ENCODE measurements around the gene MRPS10. TPM values are rescaled to one million over a fixed set of nuclear protein-coding genes. Genes with fewer than 3 reads are reported as not detected.
A peak's percentile ranks its signal among the peaks of the same experiment; 100 is the strongest.
"Not testable (repeated sequence)": the region's sequence is repeated elsewhere in the genome, so short reads cannot be mapped to it uniquely, and the experiment has no call there.

MRPS10 gene
- total RNA-seq, 2 experiments from 2014 or later: 28.5 to 29.9 TPM

GRCh38 chr6:42216495-42216894 is 1.2 kb downstream of the MRPS10 start:
- Mint-ChIP-seq H3K4me3 (peak overlapping the region; percentile 72), H3K27ac (peak overlapping the region; percentile 45), H3K4me1 (peaks cover 20% of the 10 kb centered on the region)
- not testable (repeated sequence) for DNase-seq; H3K9me3 Mint-ChIP-seq; ATAC-seq (ENCODE audit: low read depth); H3K36me3 Mint-ChIP-seq; H3K27me3 Mint-ChIP-seq
- POLR2A ChIA-PET: interaction anchor here (1.0 to 1.4 kb wide), 2 partner anchors 236 to 429 kb away, joined by 4 read pairs; partner anchors contain the start of gene TOMM6

DNA sequence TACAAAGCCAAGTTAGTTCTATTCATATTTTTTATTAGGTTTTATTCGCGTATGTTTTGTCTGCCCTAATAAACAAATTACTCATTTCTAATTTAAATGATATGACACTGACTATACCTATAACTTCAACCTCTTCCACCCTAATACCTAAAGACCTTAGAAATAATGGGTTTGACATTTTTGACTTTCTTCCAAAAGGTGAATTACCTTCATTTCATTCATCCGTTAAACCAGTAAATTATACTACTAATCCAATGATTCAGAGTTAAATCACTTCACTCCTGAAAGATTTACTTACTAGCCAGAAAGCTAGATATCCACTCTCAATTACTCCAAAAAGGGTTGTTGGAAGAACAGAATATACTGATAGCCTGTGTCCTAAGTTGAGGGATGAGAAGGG is 5.2 kb downstream of the MRPS10 start:
- H3K36me3 Mint-ChIP-seq: peaks cover 20% of the 10 kb centered on the region
- no peaks in the 10 kb centered on the region for H3K27me3 Mint-ChIP-seq
- DNase-seq (no peak), ATAC-seq (ENCODE audit: low read depth) (no peak)
- H3K27ac Mint-ChIP-seq: no peak overlapping the region
- H3K4me1 Mint-ChIP-seq: peaks cover 15% of the 10 kb centered on the region
- no peaks in the 10 kb centered on the region for H3K9me3 Mint-ChIP-seq
- POLR2A ChIA-PET: no interaction called here
- H3K4me3 Mint-ChIP-seq: no peak overlapping the region

GRCh38 chr6:42211726-42212125 is 5.9 kb downstream of the MRPS10 start:
- ATAC-seq (ENCODE audit: low read depth) (no peak), DNase-seq (no peak)
- POLR2A ChIA-PET: no interaction called here
- Mint-ChIP-seq H3K27me3 (no peaks in the 10 kb centered on the region), H3K27ac (no peak overlapping the region), H3K9me3 (no peaks in the 10 kb centered on the region), H3K4me1 (peaks cover 14% of the 10 kb centered on the region), H3K36me3 (peaks cover 19% of the 10 kb centered on the region), H3K4me3 (no peak overlapping the region)

DNA sequence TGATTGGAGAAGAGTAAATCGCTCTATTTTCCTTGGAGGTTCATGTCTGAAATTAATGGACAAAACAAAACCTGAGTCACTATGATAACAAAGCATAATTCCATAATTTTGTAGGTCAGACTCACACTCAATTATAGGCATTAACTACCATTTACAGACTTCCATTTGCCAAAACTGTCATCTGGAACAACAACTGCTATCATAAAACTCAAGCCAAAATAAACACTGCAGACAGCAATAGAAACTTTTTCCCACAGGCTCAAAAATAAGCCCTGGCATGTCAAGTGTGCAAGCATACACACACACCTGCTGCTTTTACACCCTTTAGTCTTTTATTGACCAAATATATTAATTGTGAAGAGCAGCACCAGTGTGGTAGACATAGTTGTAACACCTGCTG is 7.1 kb downstream of the MRPS10 start:
- no peaks in the 10 kb centered on the region for H3K9me3 Mint-ChIP-seq
- POLR2A ChIA-PET: no interaction called here
- ATAC-seq (ENCODE audit: low read depth) (no peak), DNase-seq (no peak)
- no peaks in the 10 kb centered on the region for H3K27me3 Mint-ChIP-seq
- no peak overlapping the region for H3K27ac Mint-ChIP-seq
- H3K36me3 Mint-ChIP-seq: peaks cover 20% of the 10 kb centered on the region
- H3K4me3 Mint-ChIP-seq: no peak overlapping the region
- H3K4me1 Mint-ChIP-seq: peaks cover 7% of the 10 kb centered on the region

DNA sequence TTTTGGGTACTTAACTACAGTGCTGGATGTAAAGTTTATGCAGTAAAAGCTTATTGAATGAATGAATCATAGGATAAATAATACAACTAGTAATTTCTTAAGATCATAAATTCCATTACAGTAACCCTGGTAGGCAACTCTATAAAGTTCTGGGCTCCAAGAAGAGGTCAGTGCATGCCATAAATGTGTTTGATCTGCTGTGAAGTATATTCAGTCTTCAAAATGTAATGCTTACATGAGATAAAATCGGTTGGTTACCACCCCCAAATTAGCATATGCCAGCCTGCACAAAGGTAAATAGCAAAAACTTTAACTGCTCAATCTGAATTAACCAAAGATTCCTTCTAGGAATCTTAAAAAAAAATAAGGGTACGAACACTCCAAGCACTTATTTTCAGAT is 10.1 kb downstream of the MRPS10 start:
- ATAC-seq (ENCODE audit: low read depth); H3K4me1 Mint-ChIP-seq; POLR2A ChIA-PET: not testable (repeated sequence)

GRCh38 chr6:42204768-42205282 is 12.8 kb downstream of the MRPS10 start:
- Mint-ChIP-seq H3K9me3 (no peaks in the 10 kb centered on the region), H3K4me3 (no peak overlapping the region), H3K4me1 (peaks cover 1% of the 10 kb centered on the region), H3K36me3 (peaks cover 29% of the 10 kb centered on the region), H3K27ac (no peak overlapping the region), H3K27me3 (no peaks in the 10 kb centered on the region)
- ATAC-seq (ENCODE audit: low read depth) (no peak), DNase-seq (no peak)
- POLR2A ChIA-PET: no interaction called here

More for the DNA sequence above, 10.1 kb downstream of the MRPS10 start:
- H3K36me3 Mint-ChIP-seq: peaks cover 21% of the 10 kb centered on the region
- H3K9me3 Mint-ChIP-seq, H3K27ac Mint-ChIP-seq, DNase-seq, H3K27me3 Mint-ChIP-seq, H3K4me3 Mint-ChIP-seq: not testable (repeated sequence)

GRCh38 chr6:42203183-42203582 is 14.5 kb downstream of the MRPS10 start:
- H3K36me3 Mint-ChIP-seq: peaks cover 28% of the 10 kb centered on the region
- peaks cover 2% of the 10 kb centered on the region for H3K4me1 Mint-ChIP-seq
- H3K27me3 Mint-ChIP-seq: no peaks in the 10 kb centered on the region
- no peaks in the 10 kb centered on the region for H3K9me3 Mint-ChIP-seq
- H3K27ac Mint-ChIP-seq: no peak overlapping the region
- no peak for ATAC-seq (ENCODE audit: low read depth)
- POLR2A ChIA-PET: no interaction called here
- no peak overlapping the region for H3K4me3 Mint-ChIP-seq
- DNase-seq: no peak

DNA sequence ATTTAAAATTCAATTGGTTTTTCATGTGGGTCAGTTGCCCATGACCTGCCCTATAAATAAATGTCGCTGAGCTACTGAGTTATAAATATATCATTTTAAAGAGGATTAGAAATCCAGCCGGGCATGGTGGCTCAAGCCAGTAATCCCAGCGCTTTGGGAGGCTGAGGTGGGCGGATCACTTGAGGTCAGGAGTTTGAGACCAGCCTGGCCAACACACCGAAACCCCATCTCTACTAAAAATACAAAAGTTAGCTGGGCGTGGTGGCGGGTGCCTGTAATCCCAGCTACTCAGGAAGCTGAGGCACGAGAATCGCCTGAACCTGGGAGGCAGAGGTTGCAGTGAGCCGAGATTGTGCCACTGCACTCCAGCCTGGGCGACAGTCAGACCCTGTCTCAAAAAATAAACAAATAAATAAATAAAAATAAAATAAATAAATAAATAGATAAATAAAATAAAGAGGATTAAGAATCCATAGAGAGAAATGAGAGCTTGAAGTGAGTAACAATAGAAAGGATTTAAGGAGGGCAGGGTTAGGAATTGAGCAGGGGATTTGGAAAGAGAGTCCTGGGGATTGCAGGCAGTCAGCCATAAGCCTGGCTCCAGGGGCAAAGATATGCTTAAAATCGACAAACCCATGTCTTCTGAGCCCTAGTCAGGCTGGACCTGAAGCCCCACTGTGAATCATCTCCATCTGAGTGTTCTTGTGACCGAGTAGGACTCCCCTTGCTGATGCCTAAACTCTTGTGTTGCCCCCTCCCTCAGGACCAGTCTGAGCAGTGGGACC is 15.3 kb downstream of the MRPS10 start:
- H3K27me3 Mint-ChIP-seq; H3K4me1 Mint-ChIP-seq; DNase-seq; POLR2A ChIA-PET; ATAC-seq (ENCODE audit: low read depth); H3K9me3 Mint-ChIP-seq; H3K27ac Mint-ChIP-seq; H3K4me3 Mint-ChIP-seq: not testable (repeated sequence)
- peaks cover 23% of the 10 kb centered on the region for H3K36me3 Mint-ChIP-seq

DNA sequence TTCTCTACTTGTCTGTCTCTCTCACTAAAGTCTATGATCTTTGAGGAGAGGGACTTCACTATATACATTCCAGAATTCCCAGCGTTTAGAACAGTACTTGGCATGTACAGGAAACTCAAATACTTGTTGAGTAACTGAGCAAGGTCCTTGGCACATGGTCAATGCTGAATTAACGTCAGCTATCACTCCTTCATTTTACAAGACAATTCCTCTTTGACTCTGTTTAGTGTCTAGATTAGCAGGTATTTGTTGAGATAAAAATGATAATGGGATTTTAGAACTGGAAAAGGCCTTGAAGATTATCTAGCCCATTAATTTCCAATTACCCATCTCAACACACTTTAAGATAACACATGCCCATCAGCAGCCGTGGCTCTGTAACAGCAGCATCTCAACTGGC is 16.3 kb downstream of the MRPS10 start:
- H3K4me3 Mint-ChIP-seq: no peak overlapping the region
- no peaks in the 10 kb centered on the region for H3K9me3 Mint-ChIP-seq
- H3K4me1 Mint-ChIP-seq: peaks cover 2% of the 10 kb centered on the region
- POLR2A ChIA-PET: no interaction called here
- no peaks in the 10 kb centered on the region for H3K27me3 Mint-ChIP-seq
- ATAC-seq (ENCODE audit: low read depth) (no peak), DNase-seq (no peak)
- no peak overlapping the region for H3K27ac Mint-ChIP-seq
- H3K36me3 Mint-ChIP-seq: peaks cover 23% of the 10 kb centered on the region

GRCh38 chr6:42200035-42200434 is 17.6 kb downstream of the MRPS10 start:
- Mint-ChIP-seq H3K4me1 (peaks cover 2% of the 10 kb centered on the region), H3K4me3 (no peak overlapping the region), H3K9me3 (no peaks in the 10 kb centered on the region), H3K27ac (no peak overlapping the region), H3K36me3 (peaks cover 19% of the 10 kb centered on the region), H3K27me3 (no peaks in the 10 kb centered on the region)
- DNase-seq (no peak), ATAC-seq (ENCODE audit: low read depth) (no peak)
- POLR2A ChIA-PET: no interaction called here

DNA sequence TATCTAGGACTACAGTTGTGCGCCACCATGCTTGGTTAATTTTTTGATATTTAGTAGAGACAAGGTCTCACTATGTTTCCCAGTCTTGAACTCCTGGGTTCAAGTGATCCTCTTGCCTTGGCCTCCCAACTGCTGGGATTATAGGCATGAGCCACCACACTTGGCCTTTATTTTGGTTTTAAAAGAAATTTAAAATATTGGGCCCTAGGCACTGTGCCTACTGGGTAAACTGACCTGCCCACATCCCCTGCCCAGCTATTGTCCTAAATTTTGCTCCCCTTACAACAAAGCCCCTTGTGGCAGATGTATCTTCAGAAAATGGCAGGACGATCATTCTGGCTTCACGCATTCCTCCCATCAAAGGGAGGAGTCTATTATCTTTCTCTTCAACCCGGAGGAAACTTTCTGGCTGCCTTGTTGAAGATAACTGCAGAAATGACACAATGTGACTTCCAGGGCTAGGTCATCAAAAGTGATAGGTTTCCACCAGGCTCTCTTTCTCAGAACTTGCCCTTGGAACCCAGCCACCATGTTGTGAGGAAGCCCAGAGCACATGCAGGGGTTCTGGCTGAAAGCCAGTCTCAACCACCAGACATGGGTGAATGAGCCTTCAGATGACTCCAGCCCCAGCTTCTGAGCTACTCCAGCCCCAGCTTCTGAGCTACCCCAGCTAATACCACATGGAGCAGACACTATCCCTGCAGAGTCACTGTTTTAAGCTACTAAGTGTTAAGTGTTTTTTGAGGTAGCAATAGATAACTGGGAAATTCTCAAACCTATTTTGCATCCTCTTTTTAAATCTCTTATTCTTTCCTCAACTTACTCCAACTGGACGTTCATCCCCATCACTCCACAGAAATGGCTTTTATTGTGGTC is 18.3 kb downstream of the MRPS10 start:
- ATAC-seq (ENCODE audit: low read depth): no peak
- Mint-ChIP-seq H3K4me1 (peaks cover 2% of the 10 kb centered on the region), H3K27ac (no peak overlapping the region)

GRCh38 chr6:42197555-42198362 is 19.9 kb downstream of the MRPS10 start:
- Mint-ChIP-seq H3K36me3 (peaks cover 17% of the 10 kb centered on the region), H3K27ac (no peak overlapping the region), H3K9me3 (no peaks in the 10 kb centered on the region), H3K4me3 (no peak overlapping the region), H3K27me3 (no peaks in the 10 kb centered on the region), H3K4me1 (peaks cover 2% of the 10 kb centered on the region)
- DNase-seq: no peak
- ATAC-seq (ENCODE audit: low read depth): no peak
- POLR2A ChIA-PET: interaction anchor here (1.1 kb wide), 1 partner anchor 17 kb away, joined by 3 read pairs; no protein-coding TSS in a partner anchor

More for the DNA sequence above, 18.3 kb downstream of the MRPS10 start:
- no peak for DNase-seq
- Mint-ChIP-seq H3K36me3 (peaks cover 17% of the 10 kb centered on the region), H3K27me3 (no peaks in the 10 kb centered on the region), H3K9me3 (no peaks in the 10 kb centered on the region), H3K4me3 (no peak overlapping the region)
- POLR2A ChIA-PET: interaction anchor here (0.6 kb wide), 1 partner anchor 677 kb away, joined by 3 read pairs; no protein-coding TSS in a partner anchor

DNA sequence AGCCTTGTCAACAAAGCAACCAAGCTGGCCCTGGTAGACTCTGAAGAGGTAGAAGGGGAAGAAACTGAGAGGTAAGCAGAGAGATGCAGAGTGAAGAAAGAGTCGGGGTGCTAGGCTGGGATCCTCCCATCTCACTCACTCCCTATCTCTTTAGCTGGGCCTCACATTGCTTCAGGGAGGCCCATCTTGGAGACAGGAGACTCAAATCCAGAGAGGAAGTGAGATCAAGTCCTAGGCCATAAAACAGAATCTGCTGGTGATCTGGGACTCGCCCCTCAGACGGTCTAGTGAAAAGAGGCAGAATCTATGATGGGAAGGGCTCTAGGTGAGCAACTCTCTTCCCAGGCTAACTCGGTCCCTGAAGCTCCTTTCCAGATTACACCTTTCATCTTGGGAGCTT is 22.2 kb downstream of the MRPS10 start:
- DNase-seq: no peak
- no peak for ATAC-seq (ENCODE audit: low read depth)
- Mint-ChIP-seq H3K4me1 (peaks cover 2% of the 10 kb centered on the region), H3K4me3 (no peak overlapping the region), H3K27ac (no peak overlapping the region), H3K9me3 (no peaks in the 10 kb centered on the region), H3K36me3 (peaks cover 10% of the 10 kb centered on the region), H3K27me3 (no peaks in the 10 kb centered on the region)
- POLR2A ChIA-PET: interaction anchor here (0.6 kb wide), 1 partner anchor 365 kb away, joined by 3 read pairs; no protein-coding TSS in a partner anchor

Data from activated naive CD8-positive, alpha-beta T cell treated with anti-CD3 and anti-CD28 coated beads, Interleukin-2, amount 10 ng/mL, durations not matched to agents 7 days and 5 days (primary cell).